Measurements from ENCODE around the gene ICAM3. TPM values are rescaled to one million over a fixed set of nuclear protein-coding genes. Genes with fewer than 3 reads are reported as not detected.

ICAM3 gene
- total RNA-seq, 2 donors from 2014 or later = 91.9 to 154 TPM

DNA sequence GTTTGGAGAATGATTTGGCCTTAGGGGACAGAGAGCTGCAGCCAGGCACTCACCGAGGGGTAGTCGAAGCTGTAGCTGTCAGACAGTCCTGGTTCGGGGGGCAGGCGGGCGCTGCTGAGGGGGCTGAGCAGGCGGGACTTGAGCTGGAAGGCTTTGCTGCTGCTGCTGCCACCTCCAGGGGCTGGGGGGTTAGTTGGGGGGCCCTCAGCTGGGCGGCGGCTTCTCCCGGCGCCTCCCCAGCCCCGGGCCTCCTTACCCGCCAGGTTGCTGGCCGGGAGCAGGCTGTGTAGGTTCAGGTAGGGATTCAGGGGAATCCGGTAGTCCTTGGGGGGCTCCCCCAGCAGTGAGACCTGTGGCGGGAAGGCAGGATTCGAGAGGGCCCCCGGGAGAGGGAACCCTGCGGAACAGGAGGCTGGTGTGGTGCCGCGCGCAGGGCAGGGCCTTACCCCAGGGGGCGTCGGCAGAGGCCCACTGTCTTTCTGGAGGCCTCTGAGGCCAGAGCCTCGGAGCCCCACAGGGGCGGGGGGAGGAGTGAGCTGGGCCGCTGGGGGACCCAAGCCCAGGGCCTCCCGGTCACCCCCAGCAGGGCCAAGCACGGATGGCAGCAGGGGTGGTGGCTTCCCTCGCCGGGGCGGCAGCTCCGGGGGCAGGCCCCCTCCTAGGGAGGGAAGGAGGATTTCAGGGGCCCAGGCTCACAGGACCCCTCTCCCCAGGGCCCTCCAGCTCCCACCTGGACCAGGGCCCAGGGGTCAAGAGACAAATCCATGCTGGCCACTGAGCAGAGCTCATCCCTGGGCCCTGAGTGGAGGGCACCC is 18.6 kb downstream of the ICAM3 start:
- peak; percentile 21 to 23 for ATAC-seq
- H3K9me3 Mint-ChIP-seq = no peaks in the 10 kb centered on the region

GRCh38 chr19:10318807-10319682 is 20.4 kb downstream of the ICAM3 start:
- H3K27me3 Mint-ChIP-seq = no peaks in the 10 kb centered on the region
- peaks cover 15 to 20% of the 10 kb centered on the region in 2 donors for H3K4me1 Mint-ChIP-seq (ENCODE audit: low read depth in 2 of 2)
- ATAC-seq (no peak), DNase-seq (ENCODE audit: low spot score) (no peak)
- H3K27ac Mint-ChIP-seq = no peak overlapping the region
- H3K4me3 Mint-ChIP-seq = no peak overlapping the region
- peaks cover 23% of the 10 kb centered on the region for H3K36me3 Mint-ChIP-seq
- no peaks in the 10 kb centered on the region for H3K9me3 Mint-ChIP-seq

More for the DNA sequence above, 18.6 kb downstream of the ICAM3 start:
- peaks cover 15% of the 10 kb centered on the region for H3K36me3 Mint-ChIP-seq
- no peak for DNase-seq (ENCODE audit: low spot score)
- peaks cover 5 to 6% of the 10 kb centered on the region in 2 donors for H3K4me1 Mint-ChIP-seq (ENCODE audit: low read depth in 2 of 2)
- no peak overlapping the region for H3K27ac Mint-ChIP-seq
- H3K4me3 Mint-ChIP-seq = no peak overlapping the region
- no peaks in the 10 kb centered on the region for H3K27me3 Mint-ChIP-seq

DNA sequence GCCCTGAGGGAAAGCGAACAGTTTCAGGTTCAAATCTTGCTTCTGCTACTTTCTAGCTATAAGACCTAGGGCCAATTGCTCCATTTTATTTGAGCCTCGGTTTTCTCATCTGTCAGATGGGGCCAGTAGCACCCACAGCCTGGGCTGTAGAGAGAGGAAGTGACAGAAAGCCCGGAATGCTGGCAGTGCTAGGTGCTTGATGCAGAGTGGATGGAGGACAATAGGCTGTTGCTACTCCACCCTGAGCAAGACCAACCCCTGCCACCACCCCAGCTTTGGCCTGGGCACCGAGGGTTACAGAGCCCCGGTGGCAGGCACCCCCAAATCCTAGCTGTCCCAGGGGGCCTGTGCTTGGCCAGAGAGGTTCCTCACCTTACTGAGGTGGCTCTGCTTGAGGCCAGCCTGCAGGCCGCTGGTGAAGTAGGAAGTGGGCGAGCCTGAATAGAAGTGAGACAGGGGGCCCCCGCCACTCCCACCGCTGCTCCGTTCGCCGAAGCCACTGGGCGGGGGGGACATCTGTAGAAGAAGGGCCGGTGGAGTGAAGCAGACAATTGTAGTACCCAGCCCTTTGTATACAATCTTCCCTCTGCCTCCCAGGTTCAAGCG is 21.5 kb downstream of the ICAM3 start:
- H3K36me3 Mint-ChIP-seq = peaks cover 23% of the 10 kb centered on the region
- no peak overlapping the region for H3K27ac Mint-ChIP-seq
- no peaks in the 10 kb centered on the region for H3K9me3 Mint-ChIP-seq
- no peak for DNase-seq (ENCODE audit: low spot score)
- H3K4me1 Mint-ChIP-seq (ENCODE audit: low read depth in 2 of 2) = peaks cover 15 to 20% of the 10 kb centered on the region in 2 donors
- no peak for ATAC-seq
- no peaks in the 10 kb centered on the region for H3K27me3 Mint-ChIP-seq
- H3K4me3 Mint-ChIP-seq = no peak overlapping the region

DNA sequence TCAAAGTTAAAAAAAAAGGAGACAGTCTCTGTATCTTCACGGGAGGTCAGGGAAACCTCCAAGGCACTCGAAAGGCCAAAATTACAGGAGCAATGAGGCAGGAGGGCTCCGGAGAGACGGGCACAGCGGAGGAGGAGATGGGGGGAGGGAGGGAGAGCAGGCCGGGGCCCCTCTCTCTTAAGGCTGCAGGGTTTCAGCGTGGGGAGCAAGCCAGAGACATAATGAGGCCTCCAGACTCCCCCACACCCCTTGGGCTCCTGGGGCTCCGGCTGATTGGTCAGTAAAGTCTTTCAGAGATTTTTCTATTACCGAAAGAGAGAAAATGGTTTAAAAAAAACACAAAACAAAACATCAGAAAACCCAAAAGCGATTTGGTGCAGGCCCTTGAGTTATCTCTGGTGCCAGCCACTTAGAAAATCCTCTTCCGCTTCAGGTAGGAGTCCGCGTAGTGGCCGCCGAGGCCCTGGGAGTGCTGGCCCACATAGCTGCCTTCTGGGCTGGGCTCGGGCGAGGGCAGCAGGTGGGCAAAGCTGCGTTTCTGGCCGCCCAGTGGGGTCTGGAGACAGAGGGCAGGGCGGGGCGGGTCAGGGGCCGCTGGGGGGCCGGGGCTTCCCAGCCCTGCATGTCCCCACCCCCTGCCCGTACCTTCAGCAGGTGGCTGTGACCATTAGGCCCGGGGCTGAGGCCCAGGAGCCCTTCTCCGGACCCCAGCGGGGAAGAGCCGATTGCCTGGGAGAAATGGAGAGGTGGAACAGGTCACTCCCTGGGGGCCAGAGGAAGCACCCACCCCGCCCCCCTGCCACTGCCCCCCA is 22.2 kb downstream of the ICAM3 start:
- Mint-ChIP-seq H3K4me1 (ENCODE audit: low read depth in 2 of 2) (peaks cover 15 to 20% of the 10 kb centered on the region in 2 donors), H3K27me3 (no peaks in the 10 kb centered on the region), H3K9me3 (no peaks in the 10 kb centered on the region), H3K36me3 (peaks cover 23% of the 10 kb centered on the region), H3K4me3 (no peak overlapping the region), H3K27ac (no peak overlapping the region)
- no peak for DNase-seq (ENCODE audit: low spot score)
- ATAC-seq = no peak

DNA sequence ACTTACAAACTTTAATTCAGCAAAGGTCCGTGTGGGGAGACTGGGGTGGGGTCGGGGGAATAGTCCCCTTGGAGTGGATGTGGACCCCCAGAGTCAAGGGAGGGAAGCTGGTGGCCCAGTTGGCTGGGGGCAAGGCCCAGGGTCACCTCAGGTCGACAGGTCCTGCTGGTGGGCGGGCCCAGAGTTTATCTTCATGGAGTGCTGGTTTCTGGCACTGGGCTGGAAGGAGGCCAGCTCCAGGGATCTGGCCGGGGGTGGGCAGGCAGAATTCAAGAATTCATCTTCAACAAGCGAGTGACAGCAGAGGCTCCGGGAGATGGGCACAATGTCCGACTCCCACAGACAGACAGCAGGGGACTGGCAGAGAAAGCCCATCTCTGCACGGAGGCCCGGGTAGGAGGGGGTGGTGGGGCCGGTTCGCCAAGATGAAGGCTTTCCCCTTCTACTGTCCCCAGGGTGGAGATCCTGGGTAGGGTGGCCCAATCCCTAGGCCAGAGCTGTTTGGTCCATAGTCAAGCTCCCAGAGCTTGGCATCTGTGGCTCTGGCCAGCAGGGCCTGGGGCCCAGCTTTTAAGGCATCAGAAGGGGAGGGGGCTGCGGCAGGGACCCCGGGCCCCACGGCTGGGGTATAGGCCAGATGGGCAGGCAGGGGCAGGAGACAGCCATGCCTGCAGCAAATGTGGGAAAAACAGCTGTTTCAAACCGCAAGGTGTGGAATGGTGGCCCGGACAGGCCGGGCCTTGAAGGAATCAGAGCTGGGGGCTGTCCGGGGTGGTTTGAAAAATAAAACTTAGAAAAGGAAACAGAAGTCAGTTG is 23.0 kb downstream of the ICAM3 start:
- Mint-ChIP-seq H3K9me3 (no peaks in the 10 kb centered on the region), H3K4me1 (ENCODE audit: low read depth in 2 of 2) (peaks cover 13 to 20% of the 10 kb centered on the region in 2 donors), H3K27me3 (no peaks in the 10 kb centered on the region), H3K27ac (peak overlapping the region; percentile 46 to 76), H3K36me3 (peaks cover 17% of the 10 kb centered on the region), H3K4me3 (peak overlapping the region; percentile 95)
- peak in 1 of 2 donors; percentile 12 for ATAC-seq
- no peak for DNase-seq (ENCODE audit: low spot score)

DNA sequence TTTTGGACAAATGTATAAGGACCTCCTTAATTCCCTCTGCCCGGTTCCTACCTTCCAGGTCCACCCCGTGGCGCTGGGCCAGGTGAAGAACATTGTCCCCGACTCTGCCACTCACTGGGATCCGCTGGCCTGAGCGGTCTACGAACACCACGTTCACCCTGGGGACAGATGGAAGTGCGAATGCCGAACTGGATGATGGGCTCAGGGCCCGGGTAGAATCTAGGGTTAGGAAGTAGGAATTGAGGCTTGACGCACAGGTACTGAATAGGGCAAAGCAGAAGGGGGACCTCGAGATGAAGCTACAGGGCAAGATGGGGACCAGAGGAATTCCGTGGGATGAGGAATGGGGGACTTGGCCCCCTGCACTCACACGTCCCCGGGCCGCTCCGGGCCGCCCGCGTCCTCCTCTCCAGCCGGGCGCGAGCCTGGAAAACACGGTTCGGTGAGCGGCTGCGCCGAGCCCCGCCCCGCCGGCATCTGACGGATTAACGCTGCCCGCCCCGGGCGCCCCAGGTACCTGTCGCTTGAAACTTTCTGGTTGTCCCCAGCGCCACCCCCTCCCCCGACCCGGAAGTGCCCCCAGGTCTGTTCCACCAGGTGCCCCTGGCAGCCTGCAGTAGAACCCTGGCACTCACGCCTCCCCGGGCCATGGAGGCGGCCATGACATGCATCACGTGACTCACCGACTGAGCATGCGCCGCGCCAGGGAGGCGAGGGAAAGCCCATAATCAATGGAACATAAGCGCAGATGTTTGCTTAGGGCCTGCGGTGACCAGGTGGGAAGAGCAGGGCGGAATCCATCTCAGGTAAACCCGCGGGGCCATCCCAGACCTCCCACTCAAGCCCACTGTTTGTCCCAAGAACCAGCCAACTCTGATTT is 23.8 kb downstream of the ICAM3 start, which contains the start of gene FDX2:
Gene FDX2 (minus strand): TSS at position 681 of the 880 bp plus-strand sequence. CDS start 19 bp downstream, at position 662.
- peaks cover 17% of the 10 kb centered on the region for H3K36me3 Mint-ChIP-seq
- peak; percentile 88 to 90 for ATAC-seq
- peaks cover 13 to 20% of the 10 kb centered on the region in 2 donors for H3K4me1 Mint-ChIP-seq (ENCODE audit: low read depth in 2 of 2)
- H3K9me3 Mint-ChIP-seq = no peaks in the 10 kb centered on the region
- peak; percentile 84 for DNase-seq (ENCODE audit: low spot score)
- H3K4me3 Mint-ChIP-seq = peak within 1 kb of the TSS; percentile 95
- peak within 1 kb of the TSS; percentile 46 to 76 for H3K27ac Mint-ChIP-seq
- no peaks in the 10 kb centered on the region for H3K27me3 Mint-ChIP-seq

- ATAC-seq (no peak), DNase-seq (ENCODE audit: low spot score) (no peak)
- no peaks in the 10 kb centered on the region for H3K36me3 Mint-ChIP-seq
- peaks cover under 1 to 2% of the 10 kb centered on the region in 2 donors for H3K4me1 Mint-ChIP-seq (ENCODE audit: low read depth in 2 of 2)
- no peak within 1 kb of the TSS for H3K27ac Mint-ChIP-seq
- H3K9me3 Mint-ChIP-seq = no peaks in the 10 kb centered on the region
- no peaks in the 10 kb centered on the region for H3K27me3 Mint-ChIP-seq
- H3K4me3 Mint-ChIP-seq = no peak within 1 kb of the TSS
Observed at GRCh38 chr19:10309423-10309822, 30.0 kb downstream of the ICAM3 start, which contains the start of gene ZGLP1. TSS of gene ZGLP1 (minus strand) at chr19:10309815.

GRCh38 chr19:10306327-10306726 is 33.1 kb downstream of the ICAM3 start:
- Mint-ChIP-seq H3K4me1 (ENCODE audit: low read depth in 2 of 2) (no peaks in the 10 kb centered on the region), H3K4me3 (no peak overlapping the region), H3K9me3 (no peaks in the 10 kb centered on the region), H3K36me3 (no peaks in the 10 kb centered on the region), H3K27ac (no peak overlapping the region), H3K27me3 (no peaks in the 10 kb centered on the region)
- no peak for ATAC-seq
- no peak for DNase-seq (ENCODE audit: low spot score)

GRCh38 chr19:10305139-10305806 is 34.2 kb downstream of the ICAM3 start:
- no peaks in the 10 kb centered on the region for H3K4me1 Mint-ChIP-seq (ENCODE audit: low read depth in 2 of 2)
- no peaks in the 10 kb centered on the region for H3K36me3 Mint-ChIP-seq
- ATAC-seq (no peak), DNase-seq (ENCODE audit: low spot score) (no peak)
- no peak overlapping the region for H3K4me3 Mint-ChIP-seq
- no peaks in the 10 kb centered on the region for H3K9me3 Mint-ChIP-seq
- no peaks in the 10 kb centered on the region for H3K27me3 Mint-ChIP-seq
- H3K27ac Mint-ChIP-seq = no peak overlapping the region

DNA sequence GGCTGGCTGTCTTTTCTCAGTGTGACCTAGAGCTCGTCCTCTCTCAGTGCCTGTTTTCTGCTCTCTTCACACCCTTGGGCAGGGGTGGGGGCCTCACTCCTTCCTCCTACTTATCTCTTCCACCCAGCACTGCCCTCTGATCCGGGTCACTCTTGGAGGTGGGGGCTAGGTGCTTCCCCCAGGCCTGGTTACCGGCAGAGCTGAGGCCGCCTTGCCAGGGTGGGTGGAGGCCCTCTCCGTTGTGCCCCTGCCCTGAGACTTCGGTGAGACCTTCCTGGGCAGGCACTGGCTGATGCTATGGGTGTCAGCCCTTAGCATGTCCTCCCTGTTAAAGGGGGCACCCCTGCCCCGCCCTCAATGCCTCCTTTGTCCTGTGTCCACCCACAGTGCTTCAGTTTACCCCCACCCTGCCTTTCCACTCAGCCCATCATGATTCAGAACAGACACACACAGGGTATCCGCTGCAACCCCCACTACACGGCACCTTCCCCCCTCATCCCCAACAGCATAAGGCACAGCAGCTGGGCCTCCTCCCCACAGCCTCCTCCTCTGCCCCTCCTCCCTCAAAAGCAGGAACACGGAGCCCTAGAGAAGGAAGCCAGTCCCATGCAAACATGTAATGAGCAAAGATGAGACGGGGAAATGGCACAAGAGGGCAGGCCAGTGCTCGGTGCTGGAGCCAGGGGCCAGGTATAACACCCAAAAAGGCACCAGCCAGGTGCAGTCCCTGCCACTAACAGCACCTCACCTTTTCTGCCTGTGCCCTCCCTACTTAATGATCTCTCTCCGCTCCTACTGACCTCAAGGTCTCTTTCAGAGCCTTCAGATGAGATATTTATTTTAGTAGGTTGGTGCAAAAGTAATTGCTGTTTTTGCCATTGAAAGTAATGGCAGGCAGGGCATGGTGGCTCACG is 39.6 kb downstream of the ICAM3 start:
- H3K36me3 Mint-ChIP-seq = no peaks in the 10 kb centered on the region
- no peak overlapping the region for H3K4me3 Mint-ChIP-seq
- H3K4me1 Mint-ChIP-seq (ENCODE audit: low read depth in 2 of 2) = peaks cover 6 to 11% of the 10 kb centered on the region in 2 donors
- no peak for ATAC-seq
- no peak for DNase-seq (ENCODE audit: low spot score)
- H3K9me3 Mint-ChIP-seq = no peaks in the 10 kb centered on the region
- H3K27ac Mint-ChIP-seq = no peak overlapping the region
- H3K27me3 Mint-ChIP-seq = no peaks in the 10 kb centered on the region
